CD4-positive, alpha-beta T cell treated with Interleukin-2 at 100 ng/mL for 4 hours (primary cell): ENCODE results near the gene ARHGAP15.
A peak's percentile ranks its signal among the peaks of the same experiment; 100 is the strongest.

Source experiments
- DNase-seq: peaks from one replicate; pipeline ENCODE4 v3.0.0-alpha.2; 2020; ENCODE audit warnings: low spot score

ARHGAP15 gene

GRCh38 chr2:143144813-143145455 is 15.7 kb downstream of the ARHGAP15 start:
- no peak for DNase-seq

GRCh38 chr2:143146366-143146765 is 17.1 kb downstream of the ARHGAP15 start:
- no peak for DNase-seq

- no peak for DNase-seq
Observed at GRCh38 chr2:143146815-143147530, 17.8 kb downstream of the ARHGAP15 start.

GRCh38 chr2:143148011-143148410 is 18.8 kb downstream of the ARHGAP15 start:
- DNase-seq, result no peak

GRCh38 chr2:143148757-143149156 is 19.5 kb downstream of the ARHGAP15 start:
- DNase-seq, result no peak

- no peak for DNase-seq
Observed at GRCh38 chr2:143150287-143150686, 21.1 kb downstream of the ARHGAP15 start.

GRCh38 chr2:143151111-143151752 is 22.0 kb downstream of the ARHGAP15 start:
- DNase-seq, result no peak

- DNase-seq, result no peak
Observed at GRCh38 chr2:143152219-143152618, 23.0 kb downstream of the ARHGAP15 start.

- no peak for DNase-seq
Observed at GRCh38 chr2:143152637-143153036, 23.4 kb downstream of the ARHGAP15 start.

- no peak for DNase-seq
Observed at GRCh38 chr2:143155661-143156060, 26.4 kb downstream of the ARHGAP15 start.

GRCh38 chr2:143157001-143157400 is 27.8 kb downstream of the ARHGAP15 start:
- no peak for DNase-seq

- DNase-seq, result no peak
Observed at GRCh38 chr2:143157418-143157817, 28.2 kb downstream of the ARHGAP15 start.

GRCh38 chr2:143158098-143158497 is 28.9 kb downstream of the ARHGAP15 start:
- DNase-seq, result no peak

GRCh38 chr2:143158551-143159485 is 29.6 kb downstream of the ARHGAP15 start:
- no peak for DNase-seq

GRCh38 chr2:143159486-143159840 is 30.2 kb downstream of the ARHGAP15 start:
- DNase-seq, result no peak

- DNase-seq, result no peak
Observed at GRCh38 chr2:143160732-143161707, 31.8 kb downstream of the ARHGAP15 start.

- peak; percentile 80 for DNase-seq
Observed at GRCh38 chr2:143162123-143162837, 33.1 kb downstream of the ARHGAP15 start.

- no peak for DNase-seq
Observed at GRCh38 chr2:143162997-143163396, 33.8 kb downstream of the ARHGAP15 start.

GRCh38 chr2:143163499-143163898 is 34.3 kb downstream of the ARHGAP15 start:
- DNase-seq, result no peak

GRCh38 chr2:143165291-143165690 is 36.1 kb downstream of the ARHGAP15 start:
- no peak for DNase-seq
